NB4 (cell line): Measurements from ENCODE around the gene OOSP4A.

Experiments used
- MYC ChIP-seq: IDR thresholded peaks from 2 replicates; pipeline ENCODE4 v1.6.1; 2011; ENCODE audit warnings: low read depth, low read length
- POLR2A ChIP-seq: IDR thresholded peaks from 2 replicates; pipeline ENCODE4 v1.6.1; 2011; ENCODE audit warnings: mild to moderate bottlenecking; ENCODE audit not compliant: insufficient read length; ENCODE audit errors: extremely low read depth
- TF ChIP-seq, protein P1 (sequence below): IDR thresholded peaks from one replicate; pipeline ENCODE4 v1.5.1; 2012; ENCODE audit warnings: low read depth, low read length

DNA sequence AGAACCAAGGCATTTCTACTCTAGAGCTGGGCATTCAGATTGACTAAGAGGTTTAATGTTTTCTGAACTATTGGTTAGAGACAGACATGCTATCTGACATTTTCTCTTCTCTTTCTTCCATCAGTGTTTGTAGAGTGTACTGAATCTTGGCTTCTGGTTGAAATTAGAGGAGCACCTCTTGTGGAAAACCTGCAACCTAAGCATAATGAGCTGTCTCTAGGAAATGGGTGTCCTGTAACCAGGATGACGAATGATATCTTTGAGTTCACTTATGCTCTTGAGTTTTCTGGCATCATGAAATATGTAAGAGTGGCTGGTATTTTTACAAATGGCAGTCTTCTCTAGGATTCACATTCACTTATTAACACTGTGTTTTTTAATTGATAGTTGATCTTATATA, 19.4 kb downstream of the OOSP4A start:
- TF ChIP-seq, protein P1, sequence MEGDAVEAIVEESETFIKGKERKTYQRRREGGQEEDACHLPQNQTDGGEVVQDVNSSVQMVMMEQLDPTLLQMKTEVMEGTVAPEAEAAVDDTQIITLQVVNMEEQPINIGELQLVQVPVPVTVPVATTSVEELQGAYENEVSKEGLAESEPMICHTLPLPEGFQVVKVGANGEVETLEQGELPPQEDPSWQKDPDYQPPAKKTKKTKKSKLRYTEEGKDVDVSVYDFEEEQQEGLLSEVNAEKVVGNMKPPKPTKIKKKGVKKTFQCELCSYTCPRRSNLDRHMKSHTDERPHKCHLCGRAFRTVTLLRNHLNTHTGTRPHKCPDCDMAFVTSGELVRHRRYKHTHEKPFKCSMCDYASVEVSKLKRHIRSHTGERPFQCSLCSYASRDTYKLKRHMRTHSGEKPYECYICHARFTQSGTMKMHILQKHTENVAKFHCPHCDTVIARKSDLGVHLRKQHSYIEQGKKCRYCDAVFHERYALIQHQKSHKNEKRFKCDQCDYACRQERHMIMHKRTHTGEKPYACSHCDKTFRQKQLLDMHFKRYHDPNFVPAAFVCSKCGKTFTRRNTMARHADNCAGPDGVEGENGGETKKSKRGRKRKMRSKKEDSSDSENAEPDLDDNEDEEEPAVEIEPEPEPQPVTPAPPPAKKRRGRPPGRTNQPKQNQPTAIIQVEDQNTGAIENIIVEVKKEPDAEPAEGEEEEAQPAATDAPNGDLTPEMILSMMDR = no peak
- no peak for TF ChIP-seq POLR2A
- no peak for TF ChIP-seq MYC
